PC-3 (cell line): Measurements from ENCODE around the gene ESR2. TPM values are rescaled to one million over a fixed set of nuclear protein-coding genes. Genes with fewer than 3 reads are reported as not detected.
"Not testable (repeated sequence)": the region's sequence is repeated elsewhere in the genome, so short reads cannot be mapped to it uniquely, and the experiment has no call there.

Experiments used
- ATAC-seq: fragments of 200-7000 bp; cut with Tn5 transposase; 2 replicates; pipeline ENCODE4 v1.9.1; 2020; ENCODE audit warnings: mild to moderate bottlenecking, moderate library complexity
- BruUV-seq: library from RNA; stranded (reverse); fragments of 400-500 nt; replicated peaks from 2 replicates; lab custom pipeline; 2021; lab: Mats Ljungman, UMichigan
- CTCF ChIA-PET: fragments of 300-600 bp; sonication (Branson Sonifier 250); formaldehyde crosslinking; loops from one replicate; lab custom pipeline; 2022; ENCODE audit warnings: antibody characterized with exemption; lab: Charles Lee
- POLR2A ChIA-PET: fragments of 300-600 bp; sonication (Branson Sonifier 250); formaldehyde crosslinking; loops from one replicate; lab custom pipeline; 2022; ENCODE audit warnings: antibody characterized with exemption; ENCODE audit not compliant: unreplicated experiment; lab: Charles Lee
- DNase-seq: peaks from one replicate; pipeline ENCODE4 v3.0.0-alpha.2; 2015
- H2AFZ ChIP-seq: fragments of 300-600 bp; sonication (generic); 2 replicates; pipeline ENCODE4 v1.6.0; 2016; ENCODE audit warnings: antibody characterized with exemption, low read length
- H3F3A ChIP-seq: fragments of 300-600 bp; sonication (generic); one replicate; pipeline ENCODE4 v1.6.0; 2017; ENCODE audit warnings: antibody characterized with exemption, low read length, control low read depth, mild to moderate bottlenecking; ENCODE audit not compliant: unreplicated experiment
- H3K27ac ChIP-seq: fragments of 300-600 bp; sonication (generic); 2 replicates; pipeline ENCODE4 v1.5.1; 2016; ENCODE audit warnings: mild to moderate bottlenecking, low read length
- H3K27me3 ChIP-seq: fragments of 300-600 bp; sonication (generic); 2 replicates; pipeline ENCODE4 v1.6.1; 2016; ENCODE audit warnings: low read length, mixed read lengths
- H3K36me3 ChIP-seq: fragments of 300-600 bp; sonication (generic); 2 replicates; pipeline ENCODE4 v1.6.1; 2016; ENCODE audit warnings: low read depth, mixed run types, low read length, mixed read lengths
- H3K4me1 ChIP-seq: fragments of 300-600 bp; sonication (generic); 2 replicates; pipeline ENCODE4 v1.5.1; 2016; ENCODE audit warnings: low read length; ENCODE audit not compliant: insufficient read depth
- H3K4me2 ChIP-seq: fragments of 300-600 bp; sonication (generic); 2 replicates; pipeline ENCODE4 v1.6.0; 2016; ENCODE audit warnings: low read length
- H3K4me3 ChIP-seq: fragments of 300-600 bp; sonication (generic); 2 replicates; pipeline ENCODE4 v1.5.1; 2016; ENCODE audit warnings: mild to moderate bottlenecking, low read length, mixed read lengths
- H3K79me2 ChIP-seq: fragments of 300-600 bp; sonication (generic); 2 replicates; pipeline ENCODE4 v1.6.1; 2017; ENCODE audit warnings: low read length, mixed read lengths
- H3K9ac ChIP-seq: fragments of 300-600 bp; sonication (generic); 2 replicates; pipeline ENCODE4 v1.6.0; 2016; ENCODE audit warnings: mild to moderate bottlenecking, low read length
- H3K9me2 ChIP-seq: fragments of 300-600 bp; sonication (generic); replicated peaks from 2 replicates; pipeline ENCODE4 v1.6.1; 2016; ENCODE audit warnings: mixed run types, low read length, mixed read lengths
- H3K9me3 ChIP-seq: fragments of 300-600 bp; sonication (generic); 2 replicates; pipeline ENCODE4 v1.6.1; 2016; ENCODE audit warnings: low read length, mixed read lengths
- H4K20me1 ChIP-seq: fragments of 300-600 bp; sonication (generic); 2 replicates; pipeline ENCODE4 v1.6.1; 2016; ENCODE audit warnings: low read length, mixed read lengths
- EZH2 ChIP-seq: fragments of 300-600 bp; sonication (generic); IDR thresholded peaks from one replicate; pipeline ENCODE4 v1.6.1; 2017; ENCODE audit warnings: antibody characterized with exemption, mild to moderate bottlenecking, low read length; ENCODE audit not compliant: unreplicated experiment
- EZH2phosphoT487 ChIP-seq: fragments of 300-600 bp; sonication (generic); IDR thresholded peaks from 2 replicates; pipeline ENCODE4 v1.6.1; 2018; ENCODE audit warnings: mild to moderate bottlenecking, antibody characterized with exemption, low read length, borderline replicate concordance
- intact Hi-C: fragments of 100-400 bp; cut with micrococcal nuclease; formaldehyde crosslinking; loops from 2 replicates; pipeline ENCODE4 v1.9.0; 2023
- total RNA-seq: library from RNA; depleted of rRNA; stranded (reverse); fragments of >200 nt; gene quantifications from 2 replicates; pipeline ENCODE4 v1.2.3, GENCODE V29; 2014
- TF ChIP-seq, protein P1 (sequence below): fragments of 300-600 bp; sonication (generic); conservative IDR thresholded peaks from 2 replicates; pipeline ENCODE4 v1.5.1; 2017; ENCODE audit warnings: antibody characterized with exemption, low read depth, mild to moderate bottlenecking, low read length

Gene ESR2
- total RNA-seq, 1 experiment from 2014 or later = 0.18 TPM

DNA sequence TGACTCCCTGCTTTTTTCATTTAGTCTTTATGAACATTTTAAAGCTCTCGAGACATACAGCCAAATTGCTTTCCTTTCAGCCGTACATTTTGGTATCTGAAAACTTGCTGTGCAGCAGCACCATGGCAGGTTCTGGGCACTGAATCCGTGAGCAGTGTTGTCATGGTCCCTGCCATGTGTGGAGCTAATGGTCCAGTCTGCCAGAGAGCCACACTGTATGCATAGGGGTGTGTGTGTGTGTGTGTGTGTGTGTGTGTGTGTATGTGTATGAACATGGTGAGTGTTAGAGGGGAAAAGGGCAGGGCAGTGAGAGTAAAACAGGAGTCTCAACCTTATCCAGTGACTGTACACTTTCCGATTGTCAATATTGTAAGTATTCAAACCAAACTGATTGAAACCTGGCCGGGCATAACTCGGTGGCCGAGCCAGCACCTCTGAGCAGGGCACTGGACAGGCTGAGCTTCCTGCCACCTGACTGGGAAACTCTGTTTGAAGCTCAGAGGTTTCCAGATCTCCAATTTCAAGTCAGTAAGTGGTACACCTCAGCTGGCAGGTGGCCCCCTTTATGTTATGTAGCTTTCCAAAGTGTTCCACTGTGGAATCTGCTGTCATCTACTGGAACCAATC lies 110.0 kb downstream of the ESR2 start:
- TF ChIP-seq, protein P1, sequence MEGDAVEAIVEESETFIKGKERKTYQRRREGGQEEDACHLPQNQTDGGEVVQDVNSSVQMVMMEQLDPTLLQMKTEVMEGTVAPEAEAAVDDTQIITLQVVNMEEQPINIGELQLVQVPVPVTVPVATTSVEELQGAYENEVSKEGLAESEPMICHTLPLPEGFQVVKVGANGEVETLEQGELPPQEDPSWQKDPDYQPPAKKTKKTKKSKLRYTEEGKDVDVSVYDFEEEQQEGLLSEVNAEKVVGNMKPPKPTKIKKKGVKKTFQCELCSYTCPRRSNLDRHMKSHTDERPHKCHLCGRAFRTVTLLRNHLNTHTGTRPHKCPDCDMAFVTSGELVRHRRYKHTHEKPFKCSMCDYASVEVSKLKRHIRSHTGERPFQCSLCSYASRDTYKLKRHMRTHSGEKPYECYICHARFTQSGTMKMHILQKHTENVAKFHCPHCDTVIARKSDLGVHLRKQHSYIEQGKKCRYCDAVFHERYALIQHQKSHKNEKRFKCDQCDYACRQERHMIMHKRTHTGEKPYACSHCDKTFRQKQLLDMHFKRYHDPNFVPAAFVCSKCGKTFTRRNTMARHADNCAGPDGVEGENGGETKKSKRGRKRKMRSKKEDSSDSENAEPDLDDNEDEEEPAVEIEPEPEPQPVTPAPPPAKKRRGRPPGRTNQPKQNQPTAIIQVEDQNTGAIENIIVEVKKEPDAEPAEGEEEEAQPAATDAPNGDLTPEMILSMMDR = no peak
- TF ChIP-seq EZH2 (no peak), EZH2phosphoT487 (no peak)
- no peak for DNase-seq
- CTCF ChIA-PET = no interaction called here

DNA sequence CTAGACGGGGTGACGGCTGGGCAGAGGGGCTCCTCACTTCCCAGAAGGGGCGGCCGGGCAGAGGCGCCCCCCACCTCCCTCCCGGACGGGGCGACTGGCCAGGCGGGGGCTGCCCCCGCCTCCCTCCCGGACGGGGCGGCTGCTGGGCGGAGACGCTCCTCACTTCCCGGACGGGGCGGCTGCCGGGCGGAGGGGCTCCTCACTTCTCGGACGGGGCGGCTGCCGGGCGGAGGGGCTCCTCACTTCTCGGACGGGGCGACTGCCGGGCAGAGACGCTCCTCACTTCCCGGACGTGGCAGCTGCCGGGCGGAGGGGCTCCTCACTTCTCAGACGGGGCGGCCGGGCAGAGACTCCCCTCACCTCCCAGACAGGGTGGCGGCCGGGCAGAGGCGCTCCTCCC lies 111.3 kb downstream of the ESR2 start:
- CTCF ChIA-PET, H4K20me1 ChIP-seq, H3K27me3 ChIP-seq, H3K79me2 ChIP-seq, DNase-seq, H3K36me3 ChIP-seq, ATAC-seq, H3K9me2 ChIP-seq, H3K9me3 ChIP-seq, BruUV-seq, POLR2A ChIA-PET, H3F3A ChIP-seq, H3K4me2 ChIP-seq, intact Hi-C loops, H3K27ac ChIP-seq, H3K4me3 ChIP-seq, H3K4me1 ChIP-seq, H3K9ac ChIP-seq, H2AFZ ChIP-seq: not testable (repeated sequence)

More for the DNA sequence above, 110.0 kb downstream of the ESR2 start:
- Histone ChIP-seq H4K20me1 (no peaks in the 10 kb centered on the region), H3K9me2 (no peaks in the 10 kb centered on the region), H3K36me3 (no peaks in the 10 kb centered on the region), H3K9me3 (no peaks in the 10 kb centered on the region), H3K27me3 (no peaks in the 10 kb centered on the region), H3K79me2 (no peaks in the 10 kb centered on the region), H3K4me1 (no peaks in the 10 kb centered on the region), H3K4me2 (no peak overlapping the region), H2AFZ (no peak overlapping the region), H3F3A (no peaks in the 10 kb centered on the region), H3K27ac (no peak overlapping the region), H3K4me3 (no peak overlapping the region), H3K9ac (no peak overlapping the region)
- ATAC-seq = no peak
- intact Hi-C loops = no loop called here
- no TSS peak for BruUV-seq
- POLR2A ChIA-PET = no interaction called here

DNA sequence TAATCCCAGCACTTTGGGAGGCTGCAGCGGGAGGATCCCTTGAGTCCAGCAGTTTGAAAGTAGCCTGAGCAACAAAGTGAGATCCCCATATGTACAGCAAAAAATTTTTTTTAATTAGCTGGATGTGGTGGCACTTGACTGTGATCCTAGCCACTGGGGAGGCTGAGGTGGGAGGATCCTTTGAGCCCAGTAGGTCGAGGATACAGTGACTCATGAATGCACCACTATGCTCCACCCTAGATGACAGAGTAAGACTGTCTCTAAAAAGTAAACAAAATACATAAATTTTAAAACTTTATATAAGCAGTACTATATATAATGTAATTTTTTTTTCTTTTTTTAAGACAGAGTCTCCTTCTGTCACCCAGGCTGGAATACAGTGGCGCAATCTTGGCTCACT lies 115.4 kb downstream of the ESR2 start:
- H3K4me1 ChIP-seq = no peaks in the 10 kb centered on the region
- no peaks in the 10 kb centered on the region for H3K79me2 ChIP-seq
- H3K9me3 ChIP-seq = no peaks in the 10 kb centered on the region
- peak; percentile 12 for DNase-seq
- H3F3A ChIP-seq = no peaks in the 10 kb centered on the region
- no peaks in the 10 kb centered on the region for H4K20me1 ChIP-seq
- H3K4me3 ChIP-seq = no peak overlapping the region
- H3K9me2 ChIP-seq = no peaks in the 10 kb centered on the region
- H3K4me2 ChIP-seq = no peak overlapping the region
- no peaks in the 10 kb centered on the region for H3K36me3 ChIP-seq
- no peak overlapping the region for H3K27ac ChIP-seq
- CTCF ChIA-PET = no interaction called here
- peak; percentile 95 for ATAC-seq
- no peak overlapping the region for H2AFZ ChIP-seq
- POLR2A ChIA-PET = no interaction called here
- no peaks in the 10 kb centered on the region for H3K27me3 ChIP-seq
- intact Hi-C loops = no loop called here
- BruUV-seq = no TSS peak
- no peak overlapping the region for H3K9ac ChIP-seq
- TF ChIP-seq, protein P1 = no peak
- TF ChIP-seq EZH2phosphoT487 = no peak
- TF ChIP-seq EZH2 = no peak
